ENCODE results near the gene LRFN2. TPM values are rescaled to one million over a fixed set of nuclear protein-coding genes. Genes with fewer than 3 reads are reported as not detected.

Gene LRFN2
- total and polyA plus RNA-seq, 2 of the 8 experiments (the other 6 are each of a cell fraction or from before 2014, with no cell fraction given) = 2.3 TPM

- TF ChIP-seq KDM4A (IDR thresholded peaks at IDR 0.05; ENCODE audit: low read depth, low read length, severe bottlenecking) (no peak), RXRA (IDR thresholded peaks at IDR 0.05; ENCODE audit: insufficient read depth, low read depth, low read length) (no peak), JUND (IDR thresholded peaks at IDR 0.05; ENCODE audit: low read length) (no peak), CBX8 (IDR thresholded peaks at IDR 0.05; ENCODE audit: borderline replicate concordance, low read depth, low read length) (no peak), RNF2 (IDR thresholded peaks at IDR 0.05; ENCODE audit: borderline replicate concordance, low read depth, low read length, missing control alignments, poor library complexity, severe bottlenecking) (no peak), POU5F1 (IDR thresholded peaks at IDR 0.05; ENCODE audit: low read depth, low read length) (peak; percentile 77; the same call in 1 of the 2 replicates), BRCA1 (IDR thresholded peaks at IDR 0.05; ENCODE audit: low read depth, low read length) (no peak)
Observed at GRCh38 chr6:40419377-40419776, 167.8 kb downstream of the LRFN2 start (continued).

Measured in H1 (cell line).